Ovary (tissue), 9 donors: ENCODE data around the gene EVX1. TPM values are rescaled to one million over a fixed set of nuclear protein-coding genes. Genes with fewer than 3 reads are reported as not detected.

ENCODE experiments used
- DNase-seq, 5 donors: peaks; one replicate each; pipeline ENCODE4 v3.0.0-alpha.2; 2019 to 2020
- H3K27ac ChIP-seq, 2 donors: fragments of 200-600 bp; one replicate each; pipeline versions ENCODE4 v1.5.1 to v1.8.0; 2019 to 2022
- H3K27me3 ChIP-seq: fragments of 200-600 bp; one replicate; pipeline ENCODE4 v1.8.0; 2022
- H3K36me3 ChIP-seq: fragments of 200-600 bp; sonication (generic); one replicate; pipeline ENCODE4 v1.5.1; 2019
- H3K4me1 ChIP-seq: one replicate; pipeline ENCODE4 v1.8.1; 2013; ENCODE audit warnings: mild to moderate bottlenecking, moderate library complexity; ENCODE audit not compliant: insufficient read depth
- H3K4me3 ChIP-seq: fragments of 200-600 bp; sonication (generic); one replicate; pipeline ENCODE4 v1.5.1; 2017
- H3K9me3 ChIP-seq, 2 donors: fragments of 200-600 bp in 1 of 2; sonication (generic) in 1 of 2; one replicate each; pipeline versions ENCODE4 v1.5.1 to v1.8.1; 2013 to 2019; ENCODE audit warnings: mild to moderate bottlenecking in 1 of 2, moderate library complexity in 1 of 2
- EP300 ChIP-seq: sonication (generic); formaldehyde crosslinking; IDR thresholded peaks from one replicate; pipeline ENCODE4 v1.6.1; 2017; ENCODE audit warnings: antibody characterized with exemption
- POLR2A ChIP-seq: fragments of 450-650 bp; IDR thresholded peaks from one replicate; pipeline ENCODE4 v1.6.1; 2017; ENCODE audit warnings: antibody characterized with exemption, mild to moderate bottlenecking, moderate library complexity
- WGBS, 3 donors: extraction: QIAGEN DNeasy Blood & Tissue Kit in 1 of 3; methylation state at CpG; one replicate each; pipeline versions ENCODE4 v1.1.5 to v1.1.7; 2013 to 2017; 5-methylcytosine and 5-hydroxymethylcytosine counted together
- intact Hi-C, 4 donors: fragments of 100-400 bp; cut with DNase I; formaldehyde crosslinking; loops; one replicate each; pipeline versions ENCODE4 v1.11.0 to v1.15.1; 2022 to 2023
- polyA plus RNA-seq, 2 donors: library from polyadenylated mRNA; stranded (reverse); fragments of 200-250 nt in 1 of 2; fragments of 350-450 nt in 1 of 2; fragmentation: Illumina TruSeq in 1 of 2; extraction: RNeasy Lipid Tissue Mini Kit (QIAGEN cat#74804) in 1 of 2; gene quantifications; one replicate each; pipeline ENCODE4 v1.2.3, GENCODE V29; 2013 to 2014
- total RNA-seq, 7 donors: library from RNA; depleted of rRNA in 2 of 7; stranded (reverse); fragments of >200 nt in 2 of 7; fragmentation: NEBNext Ultra II Directional in 3 of 7; extraction: Animal tissue kit (Norgen Biotek cat#: 25700) in 3 of 7; gene quantifications; one replicate each; pipeline versions ENCODE4 v1.1.0 to v1.2.4, GENCODE V29; 2016 to 2023
- TF ChIP-seq, protein P1 (sequence below), 3 donors: fragments of 450-650 bp in 2 of 3; fragments of 200-600 bp in 1 of 3; IDR thresholded peaks; one replicate each; pipeline versions ENCODE4 v1.5.1 to v1.8.0; 2016 to 2022; ENCODE audit warnings: antibody characterized with exemption in 3 of 3, mild to moderate bottlenecking in 1 of 3
- donor health status: DM: no; HTN: no; CAD: no; lungs with moderate emphysema.
- donor health status: DM: no; HTN: no; CAD: no.
- donor health status: Bipolar disorder and iron deficiency.
- donor health status: DM: yes; HTN: yes; CAD: no.
- donor health status: DM: no; HTN: no; CAD: no.
- donor health status: DM: yes; HTN: yes; CAD: no.

EVX1 gene
- total and polyA plus RNA-seq, 9 donors, result not detected

DNA sequence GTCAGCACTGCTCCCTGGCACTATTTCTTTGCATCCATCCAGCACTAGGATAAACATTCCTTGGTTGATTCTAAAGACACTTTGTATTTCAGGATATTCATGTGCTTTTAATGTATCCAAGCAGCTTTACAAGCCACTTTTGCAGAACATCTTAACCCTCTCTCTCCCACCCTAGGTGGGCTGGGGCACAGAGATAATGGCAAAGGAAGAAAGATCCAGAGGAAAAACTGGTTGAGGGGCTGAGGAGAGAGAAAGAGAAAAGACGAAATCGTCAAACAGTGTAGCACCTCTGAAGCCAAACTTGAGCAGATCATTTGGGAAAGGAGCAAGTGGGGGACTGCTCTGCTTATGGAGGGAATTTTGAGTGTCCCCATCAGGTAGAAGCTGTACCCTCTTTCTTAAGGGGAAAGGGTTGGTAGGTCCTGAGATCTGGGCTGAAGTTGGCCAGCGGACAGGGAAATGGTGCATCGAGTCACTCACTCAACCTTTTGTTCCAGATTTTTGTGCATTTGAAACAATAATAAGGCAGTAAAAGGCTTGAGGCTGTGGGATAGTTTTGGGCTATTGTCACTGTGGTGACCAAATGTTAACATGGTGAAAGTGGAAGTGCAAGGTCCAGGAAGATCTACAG is 38.5 kb upstream of the EVX1 start:
- Histone ChIP-seq H3K36me3 (no peaks in the 10 kb centered on the region), H3K9me3 (no peaks in the 10 kb centered on the region), H3K27me3 (no peaks in the 10 kb centered on the region), H3K27ac (no peak overlapping the region), H3K4me1 (peaks cover 7% of the 10 kb centered on the region), H3K4me3 (no peak overlapping the region)
- TF ChIP-seq POLR2A (no peak), EP300 (no peak)
- TF ChIP-seq, protein P1, sequence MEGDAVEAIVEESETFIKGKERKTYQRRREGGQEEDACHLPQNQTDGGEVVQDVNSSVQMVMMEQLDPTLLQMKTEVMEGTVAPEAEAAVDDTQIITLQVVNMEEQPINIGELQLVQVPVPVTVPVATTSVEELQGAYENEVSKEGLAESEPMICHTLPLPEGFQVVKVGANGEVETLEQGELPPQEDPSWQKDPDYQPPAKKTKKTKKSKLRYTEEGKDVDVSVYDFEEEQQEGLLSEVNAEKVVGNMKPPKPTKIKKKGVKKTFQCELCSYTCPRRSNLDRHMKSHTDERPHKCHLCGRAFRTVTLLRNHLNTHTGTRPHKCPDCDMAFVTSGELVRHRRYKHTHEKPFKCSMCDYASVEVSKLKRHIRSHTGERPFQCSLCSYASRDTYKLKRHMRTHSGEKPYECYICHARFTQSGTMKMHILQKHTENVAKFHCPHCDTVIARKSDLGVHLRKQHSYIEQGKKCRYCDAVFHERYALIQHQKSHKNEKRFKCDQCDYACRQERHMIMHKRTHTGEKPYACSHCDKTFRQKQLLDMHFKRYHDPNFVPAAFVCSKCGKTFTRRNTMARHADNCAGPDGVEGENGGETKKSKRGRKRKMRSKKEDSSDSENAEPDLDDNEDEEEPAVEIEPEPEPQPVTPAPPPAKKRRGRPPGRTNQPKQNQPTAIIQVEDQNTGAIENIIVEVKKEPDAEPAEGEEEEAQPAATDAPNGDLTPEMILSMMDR (IDR thresholded peaks at IDR 0.05), result no peak
- no peak for DNase-seq
- intact Hi-C loops, result loop anchor here in 2 of 4 donors (5.0 to 10.0 kb wide), 2 partner anchors 721 to 888 kb away; no protein-coding TSS in a partner anchor
- 23 to 29% (median 25%) methylated on average over 4 of the region's 4 CpGs for WGBS, 3 donors

DNA sequence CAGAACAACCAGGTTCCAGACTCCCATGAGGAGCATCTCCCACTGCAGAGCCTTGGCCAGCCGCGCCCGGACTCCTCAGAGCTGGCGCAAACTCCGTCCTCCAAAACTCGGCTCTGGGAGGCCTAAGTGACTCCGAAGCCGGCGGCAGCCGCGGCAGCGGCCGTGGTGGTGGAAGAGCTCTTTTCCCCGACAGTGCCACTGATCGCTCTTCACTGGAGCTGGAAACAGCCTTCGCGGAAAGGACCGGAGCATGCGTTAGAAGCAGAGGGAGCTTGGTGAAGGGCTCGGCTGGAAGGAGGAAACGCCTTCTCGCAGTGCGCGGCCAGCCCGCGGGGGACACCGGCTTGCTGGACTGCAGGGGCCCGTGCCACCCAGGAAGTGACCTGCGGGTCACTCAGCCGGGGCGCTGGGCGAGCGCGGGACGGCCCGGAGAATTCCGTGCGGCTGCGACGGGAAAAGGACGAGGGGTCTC is 37.7 kb upstream of the EVX1 start:
- no peak for DNase-seq
- intact Hi-C loops, result loop anchor here in 2 of 4 donors (5.0 to 10.0 kb wide), 2 partner anchors 720 to 887 kb away; no protein-coding TSS in a partner anchor
- H3K4me1 ChIP-seq, result peaks cover 4% of the 10 kb centered on the region
- H3K9me3 ChIP-seq, result no peaks in the 10 kb centered on the region
- no peaks in the 10 kb centered on the region for H3K27me3 ChIP-seq
- WGBS, 3 donors, result 4 to 6% (median 5%) methylated on average over 35 to 41 of the region's 41 CpGs
- no peaks in the 10 kb centered on the region for H3K36me3 ChIP-seq
- H3K4me3 ChIP-seq, result peak overlapping the region; percentile 16
- no peak overlapping the region for H3K27ac ChIP-seq
- TF ChIP-seq, protein P1 (IDR thresholded peaks at IDR 0.05), result no peak

DNA sequence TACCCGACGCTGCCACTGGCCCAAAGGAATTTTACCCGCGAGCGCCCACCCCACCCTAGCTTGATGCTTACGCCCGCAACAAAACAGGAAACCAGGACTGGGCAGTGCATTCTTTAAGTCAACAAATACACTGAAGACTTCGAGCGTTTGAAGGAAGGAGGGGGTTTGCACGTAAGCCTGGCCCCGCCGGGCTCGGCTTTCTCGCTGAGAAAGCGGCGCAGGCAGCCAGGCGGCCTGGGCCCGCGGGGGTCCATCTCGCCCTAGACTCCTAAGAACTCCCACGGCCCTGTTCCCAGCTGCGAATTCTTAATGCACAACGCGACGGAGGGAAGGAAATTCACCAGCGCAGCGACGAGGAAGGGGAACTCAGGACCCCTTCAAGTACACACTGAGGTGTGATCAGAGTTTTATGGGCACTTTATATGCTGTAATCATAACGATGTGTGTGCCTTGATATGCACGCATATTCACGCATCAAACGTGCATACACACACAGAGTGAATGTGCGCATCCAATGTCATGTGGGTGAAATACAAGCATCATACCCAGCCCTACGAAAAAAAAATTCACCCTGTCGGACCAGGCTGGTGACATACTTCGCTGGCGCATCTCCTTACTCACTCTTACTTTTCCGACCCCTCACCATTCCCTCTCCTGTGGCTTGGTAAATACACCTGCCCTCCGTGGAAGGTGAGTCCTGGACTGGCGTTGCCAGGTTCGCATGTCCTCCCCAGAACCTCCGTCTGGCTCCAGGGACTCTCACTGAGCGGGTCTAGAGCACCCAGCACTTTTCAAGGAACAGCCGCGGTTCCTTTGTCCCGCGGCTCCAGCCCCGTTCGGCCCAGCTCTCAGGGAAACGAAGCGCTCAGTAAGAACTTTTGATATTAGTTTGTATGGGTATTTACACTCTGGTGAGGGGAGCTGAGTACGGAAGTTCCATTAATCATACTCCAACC is 37.0 kb upstream of the EVX1 start:
- no peaks in the 10 kb centered on the region for H3K36me3 ChIP-seq
- no peak overlapping the region for H3K27ac ChIP-seq
- DNase-seq, result no peak
- WGBS, 3 donors, result 8 to 12% (median 8%) methylated on average over 52 of the region's 52 CpGs
- no peaks in the 10 kb centered on the region for H3K27me3 ChIP-seq
- H3K4me3 ChIP-seq, result peak overlapping the region; percentile 16
- H3K9me3 ChIP-seq, result no peaks in the 10 kb centered on the region
- H3K4me1 ChIP-seq, result peaks cover 4% of the 10 kb centered on the region
- intact Hi-C loops, result loop anchor here in 2 of 4 donors (10.0 kb wide), 1 partner anchor 719 kb away; no protein-coding TSS in a partner anchor
- TF ChIP-seq, protein P1 (IDR thresholded peaks at IDR 0.05), result no peak
- TF ChIP-seq EP300 (no peak), POLR2A (no peak)

DNA sequence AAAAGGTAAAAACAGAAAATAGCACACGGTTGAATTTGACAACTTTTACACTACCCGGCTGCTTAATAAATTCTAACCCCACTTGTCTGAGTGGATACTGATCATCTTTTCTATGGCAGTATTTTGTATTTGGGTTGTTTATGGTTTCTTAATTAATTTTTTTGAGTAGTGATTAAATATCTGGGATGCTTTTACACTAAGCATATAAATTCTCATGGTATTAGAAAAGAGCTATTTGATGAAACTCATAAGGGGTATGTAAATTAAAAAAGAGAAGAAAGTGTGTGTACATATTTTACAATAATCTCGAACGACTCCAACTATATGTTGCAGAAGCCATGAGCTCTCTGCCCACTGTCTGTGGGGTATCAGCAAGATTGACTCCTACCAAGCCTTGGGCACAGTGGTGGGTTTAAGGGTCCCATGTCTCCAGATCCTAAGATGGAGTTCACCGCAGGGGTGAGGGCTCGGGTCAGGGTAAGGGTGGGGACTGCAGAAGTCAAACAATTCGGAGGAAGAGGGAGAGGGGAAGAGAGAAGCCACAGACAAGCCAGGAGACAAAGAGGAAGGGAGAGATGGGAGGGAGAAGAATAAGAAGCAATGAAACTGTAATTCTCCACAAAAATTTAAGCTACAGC is 35.1 kb upstream of the EVX1 start:
- 62 to 67% (median 65%) methylated on average over 7 of the region's 7 CpGs for WGBS, 3 donors
- no peak for TF ChIP-seq EP300
- TF ChIP-seq POLR2A, result no peak
- TF ChIP-seq, protein P1 (IDR thresholded peaks at IDR 0.05), result no peak
- Histone ChIP-seq H3K4me3 (no peak overlapping the region), H3K4me1 (peaks cover 4% of the 10 kb centered on the region), H3K27ac (no peak overlapping the region), H3K27me3 (no peaks in the 10 kb centered on the region), H3K36me3 (no peaks in the 10 kb centered on the region), H3K9me3 (no peaks in the 10 kb centered on the region)
- intact Hi-C loops, result loop anchor here in 2 of 4 donors (10.0 kb wide), 1 partner anchor 717 kb away; no protein-coding TSS in a partner anchor
- DNase-seq, result no peak
